ENCODE data around the gene SEPTIN5. TPM values are rescaled to one million over a fixed set of nuclear protein-coding genes. Genes with fewer than 3 reads are reported as not detected.
A peak's percentile ranks its signal among the peaks of the same experiment; 100 is the strongest.

Gene SEPTIN5
- total RNA-seq, 1 donor from 2014 or later: 197 TPM

DNA sequence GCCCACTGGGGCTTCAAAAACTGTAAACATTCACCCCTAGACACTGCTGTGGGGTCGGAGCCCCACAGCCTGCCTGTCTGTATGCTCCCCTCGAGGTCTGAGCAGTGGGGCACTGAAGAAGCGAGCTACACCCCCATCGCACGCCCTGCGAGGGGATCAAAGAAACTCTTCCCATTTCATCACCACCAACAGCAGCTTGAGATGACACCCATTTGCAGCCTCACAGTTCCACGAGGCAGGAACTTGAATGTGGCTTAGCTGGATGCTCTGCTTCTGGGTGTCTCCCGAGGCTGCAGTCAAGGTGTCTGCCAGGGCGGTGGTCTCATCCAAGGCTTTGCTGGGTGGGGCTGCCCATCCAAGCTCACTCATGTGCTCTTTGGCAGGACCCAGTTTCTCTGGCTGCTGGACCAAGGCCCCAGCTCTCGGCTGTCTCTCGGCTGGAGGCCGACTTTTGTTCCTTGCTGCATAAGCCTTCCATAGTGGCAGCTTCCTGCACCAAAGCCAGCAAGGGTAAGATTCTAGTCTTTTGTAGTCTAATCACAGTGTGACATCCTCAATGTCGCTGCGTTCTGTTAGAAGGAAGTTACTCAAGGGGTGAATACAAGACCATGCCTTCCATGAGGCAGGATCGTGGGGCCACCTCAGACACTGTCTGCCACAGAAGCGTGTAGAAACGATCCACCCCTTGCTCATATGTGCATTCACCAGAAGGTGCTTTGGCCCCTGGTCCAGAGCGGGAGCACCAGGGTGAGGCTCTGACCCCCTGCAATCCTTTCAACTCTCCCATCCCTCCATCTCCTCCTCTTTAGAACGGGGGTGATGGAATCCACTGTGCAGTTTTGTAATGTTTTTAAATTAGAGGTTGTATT lies 46.2 kb upstream of the SEPTIN5 start:
- Mint-ChIP-seq H3K9me3 (ENCODE audit: low read depth) (peaks cover 6% of the 10 kb centered on the region), H3K4me3 (ENCODE audit: unreplicated experiment) (no peak overlapping the region), H3K4me1 (ENCODE audit: low read depth) (peaks cover 74% of the 10 kb centered on the region), H3K27ac (ENCODE audit: unreplicated experiment) (peak overlapping the region; percentile 99), H3K36me3 (ENCODE audit: low read depth) (peaks cover 3% of the 10 kb centered on the region), H3K27me3 (ENCODE audit: low read depth) (no peaks in the 10 kb centered on the region)
- TF ChIP-seq, protein P1, sequence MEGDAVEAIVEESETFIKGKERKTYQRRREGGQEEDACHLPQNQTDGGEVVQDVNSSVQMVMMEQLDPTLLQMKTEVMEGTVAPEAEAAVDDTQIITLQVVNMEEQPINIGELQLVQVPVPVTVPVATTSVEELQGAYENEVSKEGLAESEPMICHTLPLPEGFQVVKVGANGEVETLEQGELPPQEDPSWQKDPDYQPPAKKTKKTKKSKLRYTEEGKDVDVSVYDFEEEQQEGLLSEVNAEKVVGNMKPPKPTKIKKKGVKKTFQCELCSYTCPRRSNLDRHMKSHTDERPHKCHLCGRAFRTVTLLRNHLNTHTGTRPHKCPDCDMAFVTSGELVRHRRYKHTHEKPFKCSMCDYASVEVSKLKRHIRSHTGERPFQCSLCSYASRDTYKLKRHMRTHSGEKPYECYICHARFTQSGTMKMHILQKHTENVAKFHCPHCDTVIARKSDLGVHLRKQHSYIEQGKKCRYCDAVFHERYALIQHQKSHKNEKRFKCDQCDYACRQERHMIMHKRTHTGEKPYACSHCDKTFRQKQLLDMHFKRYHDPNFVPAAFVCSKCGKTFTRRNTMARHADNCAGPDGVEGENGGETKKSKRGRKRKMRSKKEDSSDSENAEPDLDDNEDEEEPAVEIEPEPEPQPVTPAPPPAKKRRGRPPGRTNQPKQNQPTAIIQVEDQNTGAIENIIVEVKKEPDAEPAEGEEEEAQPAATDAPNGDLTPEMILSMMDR (IDR thresholded peaks at IDR 0.05): no peak
- DNase-seq (ENCODE audit: low spot score): no peak

GRCh38 chr22:19668748-19669147 lies 45.6 kb upstream of the SEPTIN5 start:
- TF ChIP-seq, protein P1 (IDR thresholded peaks at IDR 0.05): no peak
- no peak overlapping the region for H3K4me3 Mint-ChIP-seq (ENCODE audit: unreplicated experiment)
- H3K27me3 Mint-ChIP-seq (ENCODE audit: low read depth): no peaks in the 10 kb centered on the region
- peak overlapping the region; percentile 99 for H3K27ac Mint-ChIP-seq (ENCODE audit: unreplicated experiment)
- no peak for DNase-seq (ENCODE audit: low spot score)
- H3K36me3 Mint-ChIP-seq (ENCODE audit: low read depth): peaks cover 3% of the 10 kb centered on the region
- H3K4me1 Mint-ChIP-seq (ENCODE audit: low read depth): peaks cover 72% of the 10 kb centered on the region
- H3K9me3 Mint-ChIP-seq (ENCODE audit: low read depth): peaks cover 8% of the 10 kb centered on the region

DNA sequence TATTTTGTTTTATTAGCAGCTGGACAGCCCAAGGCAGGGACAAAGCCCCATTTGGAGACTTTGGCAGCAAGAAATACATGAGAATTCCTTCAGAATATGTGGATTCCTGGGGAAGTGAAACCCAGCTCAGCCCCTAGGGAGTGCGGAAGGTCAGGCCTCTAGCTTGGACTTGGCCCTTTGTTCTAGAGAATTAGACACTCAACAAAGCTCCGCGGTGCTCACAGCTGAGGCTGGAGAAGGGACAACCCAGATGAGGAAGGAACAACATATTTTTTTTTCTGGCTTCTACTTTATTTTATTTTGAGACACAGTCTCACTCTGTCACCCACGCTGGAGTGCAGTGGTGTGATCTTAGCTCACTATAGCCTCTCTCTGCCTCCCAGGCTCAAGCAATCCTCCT lies 44.7 kb upstream of the SEPTIN5 start:
- Mint-ChIP-seq H3K4me1 (ENCODE audit: low read depth) (peaks cover 70% of the 10 kb centered on the region), H3K36me3 (ENCODE audit: low read depth) (peaks cover 3% of the 10 kb centered on the region), H3K27me3 (ENCODE audit: low read depth) (no peaks in the 10 kb centered on the region), H3K4me3 (ENCODE audit: unreplicated experiment) (no peak overlapping the region), H3K9me3 (ENCODE audit: low read depth) (peaks cover 8% of the 10 kb centered on the region), H3K27ac (ENCODE audit: unreplicated experiment) (peak overlapping the region; percentile 87)
- no peak for DNase-seq (ENCODE audit: low spot score)
- TF ChIP-seq, protein P1 (IDR thresholded peaks at IDR 0.05): no peak

- Mint-ChIP-seq H3K9me3 (ENCODE audit: low read depth) (peaks cover 8% of the 10 kb centered on the region), H3K27me3 (ENCODE audit: low read depth) (no peaks in the 10 kb centered on the region), H3K4me1 (ENCODE audit: low read depth) (peaks cover 64% of the 10 kb centered on the region), H3K36me3 (ENCODE audit: low read depth) (peaks cover 3% of the 10 kb centered on the region), H3K27ac (ENCODE audit: unreplicated experiment) (no peak overlapping the region), H3K4me3 (ENCODE audit: unreplicated experiment) (no peak overlapping the region)
- DNase-seq (ENCODE audit: low spot score): no peak
- TF ChIP-seq, protein P1 (IDR thresholded peaks at IDR 0.05): no peak
Observed at GRCh38 chr22:19671316-19671715, 43.0 kb upstream of the SEPTIN5 start.

DNA sequence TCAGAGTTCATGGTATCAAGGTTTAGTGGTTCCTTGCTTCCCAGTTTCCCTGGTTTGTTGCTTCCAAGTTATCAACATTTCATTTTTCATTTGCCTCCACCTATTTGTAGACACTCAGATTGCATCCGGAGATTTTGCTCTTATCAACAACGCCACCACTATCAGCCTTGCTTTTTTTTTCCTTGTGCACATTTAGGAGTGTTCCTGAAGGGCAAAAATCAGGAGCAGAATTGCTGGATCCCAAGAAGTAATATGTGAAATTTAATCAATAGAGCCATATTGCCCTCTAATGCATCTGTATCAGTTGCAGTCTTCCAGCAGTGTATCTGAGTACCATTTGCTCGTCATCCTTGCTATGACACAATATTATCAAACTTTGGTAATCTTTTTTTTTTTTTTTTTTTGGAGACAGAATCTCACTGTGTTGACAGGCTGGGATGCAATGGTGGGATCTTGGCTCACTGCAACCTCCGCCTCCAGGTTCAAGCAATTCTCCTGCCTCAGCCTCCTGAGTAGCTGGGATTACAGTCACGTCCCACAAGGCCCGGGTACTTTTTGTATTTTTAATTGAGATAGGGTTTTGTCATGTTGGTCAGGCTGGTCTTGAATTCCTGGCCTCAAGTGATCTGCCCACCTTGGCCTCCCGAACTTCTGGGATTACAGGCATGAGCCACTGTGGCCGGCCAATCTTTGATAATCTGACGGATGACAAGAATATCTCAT lies 42.1 kb upstream of the SEPTIN5 start:
- no peaks in the 10 kb centered on the region for H3K27me3 Mint-ChIP-seq (ENCODE audit: low read depth)
- peaks cover 8% of the 10 kb centered on the region for H3K9me3 Mint-ChIP-seq (ENCODE audit: low read depth)
- peaks cover 55% of the 10 kb centered on the region for H3K4me1 Mint-ChIP-seq (ENCODE audit: low read depth)
- peaks cover 3% of the 10 kb centered on the region for H3K36me3 Mint-ChIP-seq (ENCODE audit: low read depth)
- H3K4me3 Mint-ChIP-seq (ENCODE audit: unreplicated experiment): no peak overlapping the region
- no peak for DNase-seq (ENCODE audit: low spot score)
- H3K27ac Mint-ChIP-seq (ENCODE audit: unreplicated experiment): no peak overlapping the region
- TF ChIP-seq, protein P1 (IDR thresholded peaks at IDR 0.05): no peak
